Measurements from ENCODE around the gene TMEM190. TPM values are rescaled to one million over a fixed set of nuclear protein-coding genes. Genes with fewer than 3 reads are reported as not detected.

The TMEM190 gene
- polyA plus RNA-seq, 2 donors = not detected

DNA sequence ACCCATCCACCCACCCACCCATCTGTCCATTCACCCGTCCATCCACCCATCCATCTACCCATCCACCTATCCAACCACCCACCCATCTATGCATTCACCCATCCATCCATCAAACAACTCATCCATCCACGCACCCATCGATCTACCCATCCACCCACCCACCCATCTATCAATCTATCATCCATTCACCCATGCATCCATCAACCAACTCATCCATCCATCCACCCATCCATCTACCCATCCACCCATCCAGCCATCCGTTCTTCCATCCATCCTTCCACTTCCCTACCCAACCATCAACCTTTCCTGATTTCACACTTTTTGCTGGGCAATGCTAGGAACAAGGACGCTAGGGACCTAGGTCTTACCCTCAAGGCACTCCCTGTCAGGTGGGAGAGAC, 5.4 kb downstream of the TMEM190 start:
- no peaks in the 10 kb centered on the region for H3K27me3 ChIP-seq (ENCODE audit: control insufficient read depth in 1 of 2, insufficient read depth in 2 of 2, low read length in 2 of 2)
- H3K36me3 ChIP-seq (ENCODE audit: control insufficient read depth in 2 of 2, insufficient read depth in 2 of 2, low read length in 1 of 2) = peaks cover 0 to 2% of the 10 kb centered on the region in 2 donors
- H3K27ac ChIP-seq (ENCODE audit: low read depth in 2 of 2, low read length in 1 of 2) = no peak overlapping the region
- H3K4me1 ChIP-seq (ENCODE audit: control insufficient read depth in 2 of 2, insufficient read depth in 2 of 2, low read length in 1 of 2) = peaks cover 4 to 16% of the 10 kb centered on the region in 2 donors
- WGBS, 2 donors = 98 to 99% methylated on average over 5 of the region's 5 CpGs
- no peaks in the 10 kb centered on the region for H3K9me3 ChIP-seq (ENCODE audit: control insufficient read depth in 2 of 2, insufficient read depth in 1 of 2, low read depth in 1 of 2, low read length in 1 of 2)
- no peak overlapping the region for H3K4me3 ChIP-seq (ENCODE audit: low read depth in 1 of 2, low read length in 2 of 2)

DNA sequence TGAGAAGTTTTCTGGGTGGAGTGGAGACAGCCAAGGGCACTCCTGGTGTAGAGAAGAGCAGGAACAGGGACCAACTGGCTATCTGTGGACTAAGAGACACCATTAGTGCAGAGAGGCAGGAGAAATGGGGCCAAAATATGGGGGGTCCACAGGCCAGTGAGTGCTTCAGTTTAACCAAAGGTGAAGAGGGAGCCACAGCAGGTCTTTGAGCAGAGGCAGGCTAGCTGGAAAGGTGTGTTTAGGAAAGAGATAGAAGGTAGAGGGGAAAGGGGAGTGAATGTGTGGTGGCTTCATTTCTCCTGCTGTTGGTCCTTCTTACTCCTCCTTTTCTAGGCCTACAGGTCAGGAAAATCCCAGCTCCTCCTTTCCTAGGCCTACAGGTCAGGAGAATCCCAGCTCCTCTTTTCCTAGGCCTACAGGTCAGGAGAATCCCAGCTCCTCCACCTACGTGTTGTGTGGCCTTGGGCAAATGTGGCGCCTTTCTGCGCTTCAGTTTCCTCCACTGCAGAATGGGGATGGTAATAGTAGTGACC, 6.0 kb downstream of the TMEM190 start:
- Histone ChIP-seq H3K4me3 (ENCODE audit: low read depth in 1 of 2, low read length in 2 of 2) (no peak overlapping the region), H3K27ac (ENCODE audit: low read depth in 2 of 2, low read length in 1 of 2) (no peak overlapping the region), H3K27me3 (ENCODE audit: control insufficient read depth in 1 of 2, insufficient read depth in 2 of 2, low read length in 2 of 2) (no peaks in the 10 kb centered on the region), H3K9me3 (ENCODE audit: control insufficient read depth in 2 of 2, insufficient read depth in 1 of 2, low read depth in 1 of 2, low read length in 1 of 2) (no peaks in the 10 kb centered on the region), H3K36me3 (ENCODE audit: control insufficient read depth in 2 of 2, insufficient read depth in 2 of 2, low read length in 1 of 2) (peaks cover 3 to 7% of the 10 kb centered on the region in 2 donors), H3K4me1 (ENCODE audit: control insufficient read depth in 2 of 2, insufficient read depth in 2 of 2, low read length in 1 of 2) (peaks cover 8 to 20% of the 10 kb centered on the region in 2 donors)
- 96 to 98% methylated on average over 3 of the region's 3 CpGs for WGBS, 2 donors

- peak overlapping the region; percentile 97 to 98 for H3K27ac ChIP-seq (ENCODE audit: low read depth in 2 of 2, low read length in 1 of 2)
- WGBS, 2 donors = 4 to 7% methylated on average over 47 to 88 of the region's 88 CpGs
- no peaks in the 10 kb centered on the region for H3K9me3 ChIP-seq (ENCODE audit: control insufficient read depth in 2 of 2, insufficient read depth in 1 of 2, low read depth in 1 of 2, low read length in 1 of 2)
- H3K36me3 ChIP-seq (ENCODE audit: control insufficient read depth in 2 of 2, insufficient read depth in 2 of 2, low read length in 1 of 2) = peaks cover 11 to 16% of the 10 kb centered on the region in 2 donors
- H3K4me1 ChIP-seq (ENCODE audit: control insufficient read depth in 2 of 2, insufficient read depth in 2 of 2, low read length in 1 of 2) = peaks cover 11 to 29% of the 10 kb centered on the region in 2 donors
- H3K27me3 ChIP-seq (ENCODE audit: control insufficient read depth in 1 of 2, insufficient read depth in 2 of 2, low read length in 2 of 2) = no peaks in the 10 kb centered on the region
- peak overlapping the region; percentile 63 to 68 for H3K4me3 ChIP-seq (ENCODE audit: low read depth in 1 of 2, low read length in 2 of 2)
These were observed 6.9 kb downstream of the TMEM190 start for GRCh38 chr19:55383279-55384130.

GRCh38 chr19:55384131-55384919, 7.7 kb downstream of the TMEM190 start, which contains the start of gene TMEM238:
Gene TMEM238, minus strand, starts transcription at chr19:55384292. Its CDS starts 33 bp downstream, at chr19:55384259.
- Histone ChIP-seq H3K27ac (ENCODE audit: low read depth in 2 of 2, low read length in 1 of 2) (peak within 1 kb of the TSS; percentile 97 to 98), H3K4me1 (ENCODE audit: control insufficient read depth in 2 of 2, insufficient read depth in 2 of 2, low read length in 1 of 2) (peaks cover 12 to 35% of the 10 kb centered on the region in 2 donors), H3K27me3 (ENCODE audit: control insufficient read depth in 1 of 2, insufficient read depth in 2 of 2, low read length in 2 of 2) (no peaks in the 10 kb centered on the region), H3K36me3 (ENCODE audit: control insufficient read depth in 2 of 2, insufficient read depth in 2 of 2, low read length in 1 of 2) (peaks cover 13 to 24% of the 10 kb centered on the region in 2 donors), H3K9me3 (ENCODE audit: control insufficient read depth in 2 of 2, insufficient read depth in 1 of 2, low read depth in 1 of 2, low read length in 1 of 2) (no peaks in the 10 kb centered on the region), H3K4me3 (ENCODE audit: low read depth in 1 of 2, low read length in 2 of 2) (peak within 1 kb of the TSS; percentile 63 to 68)
- WGBS, 2 donors = 13 to 14% methylated on average over 59 to 72 of the region's 72 CpGs

GRCh38 chr19:55384920-55385723, 8.5 kb downstream of the TMEM190 start:
- peaks cover 14 to 31% of the 10 kb centered on the region in 2 donors for H3K36me3 ChIP-seq (ENCODE audit: control insufficient read depth in 2 of 2, insufficient read depth in 2 of 2, low read length in 1 of 2)
- WGBS, 2 donors = 4 to 6% methylated on average over 34 of the region's 34 CpGs
- H3K9me3 ChIP-seq (ENCODE audit: control insufficient read depth in 2 of 2, insufficient read depth in 1 of 2, low read depth in 1 of 2, low read length in 1 of 2) = no peaks in the 10 kb centered on the region
- peaks cover 17 to 41% of the 10 kb centered on the region in 2 donors for H3K4me1 ChIP-seq (ENCODE audit: control insufficient read depth in 2 of 2, insufficient read depth in 2 of 2, low read length in 1 of 2)
- no peaks in the 10 kb centered on the region for H3K27me3 ChIP-seq (ENCODE audit: control insufficient read depth in 1 of 2, insufficient read depth in 2 of 2, low read length in 2 of 2)
- H3K27ac ChIP-seq (ENCODE audit: low read depth in 2 of 2, low read length in 1 of 2) = peak overlapping the region; percentile 97 to 98
- H3K4me3 ChIP-seq (ENCODE audit: low read depth in 1 of 2, low read length in 2 of 2) = peak overlapping the region; percentile 63 to 68

DNA sequence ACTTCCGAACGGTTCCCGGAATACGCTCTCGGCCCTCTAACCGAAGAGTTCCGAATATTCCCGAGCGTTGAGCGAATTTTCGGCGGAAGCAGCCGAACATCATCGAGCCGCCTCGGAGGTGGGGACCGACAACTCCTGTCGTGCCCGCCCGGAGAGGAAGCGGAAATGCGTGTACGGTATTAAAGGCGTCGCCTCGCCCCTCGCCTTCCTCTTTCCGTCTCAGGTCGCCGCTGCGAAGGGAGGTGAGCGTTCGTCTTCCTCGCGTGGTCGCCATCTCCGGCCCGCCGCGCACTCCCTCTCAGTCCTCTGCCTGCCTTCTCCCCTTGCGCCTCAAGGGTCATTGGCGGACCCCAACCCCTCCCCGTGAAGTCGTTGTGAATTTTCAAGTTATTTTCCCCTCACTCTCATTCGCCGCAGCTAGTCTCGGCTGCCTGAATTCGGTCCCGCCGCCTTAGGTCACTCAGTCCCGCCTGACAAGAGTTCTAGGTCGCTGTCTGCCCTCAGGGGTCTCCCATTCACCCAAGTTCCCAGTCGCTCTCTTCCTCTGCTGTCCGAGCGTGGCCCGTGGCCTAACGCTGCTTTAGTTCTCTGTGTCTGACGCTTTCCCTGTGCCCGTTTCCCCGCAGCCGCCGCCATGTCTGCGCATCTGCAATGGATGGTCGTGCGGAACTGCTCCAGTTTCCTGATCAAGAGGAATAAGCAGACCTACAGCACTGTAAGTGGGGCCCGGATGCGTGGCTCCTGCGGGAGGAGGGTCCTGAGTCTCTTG, 9.3 kb downstream of the TMEM190 start, which contains the start of gene RPL28:
Gene RPL28 (plus strand): TSS at position 209 of the 769 bp plus-strand sequence. CDS start 426 bp downstream, at position 635.
- peaks cover 14 to 31% of the 10 kb centered on the region in 2 donors for H3K36me3 ChIP-seq (ENCODE audit: control insufficient read depth in 2 of 2, insufficient read depth in 2 of 2, low read length in 1 of 2)
- peaks cover 17 to 41% of the 10 kb centered on the region in 2 donors for H3K4me1 ChIP-seq (ENCODE audit: control insufficient read depth in 2 of 2, insufficient read depth in 2 of 2, low read length in 1 of 2)

GRCh38 chr19:55386493-55386971, 9.9 kb downstream of the TMEM190 start:
- Histone ChIP-seq H3K36me3 (ENCODE audit: control insufficient read depth in 2 of 2, insufficient read depth in 2 of 2, low read length in 1 of 2) (peaks cover 14 to 31% of the 10 kb centered on the region in 2 donors), H3K4me1 (ENCODE audit: control insufficient read depth in 2 of 2, insufficient read depth in 2 of 2, low read length in 1 of 2) (peaks cover 17 to 41% of the 10 kb centered on the region in 2 donors), H3K27ac (ENCODE audit: low read depth in 2 of 2, low read length in 1 of 2) (peak overlapping the region; percentile 90 to 91), H3K9me3 (ENCODE audit: control insufficient read depth in 2 of 2, insufficient read depth in 1 of 2, low read depth in 1 of 2, low read length in 1 of 2) (no peaks in the 10 kb centered on the region), H3K4me3 (ENCODE audit: low read depth in 1 of 2, low read length in 2 of 2) (peak overlapping the region; percentile 84 to 87), H3K27me3 (ENCODE audit: control insufficient read depth in 1 of 2, insufficient read depth in 2 of 2, low read length in 2 of 2) (no peaks in the 10 kb centered on the region)
- 2% methylated on average over 33 of the region's 33 CpGs for WGBS, 2 donors

More for the DNA sequence above, 9.3 kb downstream of the TMEM190 start, which contains the start of gene RPL28:
- peak within 1 kb of the TSS; percentile 84 to 87 for H3K4me3 ChIP-seq (ENCODE audit: low read depth in 1 of 2, low read length in 2 of 2)
- H3K9me3 ChIP-seq (ENCODE audit: control insufficient read depth in 2 of 2, insufficient read depth in 1 of 2, low read depth in 1 of 2, low read length in 1 of 2) = no peaks in the 10 kb centered on the region
- H3K27ac ChIP-seq (ENCODE audit: low read depth in 2 of 2, low read length in 1 of 2) = peak within 1 kb of the TSS; percentile 97 to 98
- H3K27me3 ChIP-seq (ENCODE audit: control insufficient read depth in 1 of 2, insufficient read depth in 2 of 2, low read length in 2 of 2) = no peaks in the 10 kb centered on the region
- WGBS, 2 donors = 0% methylated on average over 63 to 68 of the region's 68 CpGs

DNA sequence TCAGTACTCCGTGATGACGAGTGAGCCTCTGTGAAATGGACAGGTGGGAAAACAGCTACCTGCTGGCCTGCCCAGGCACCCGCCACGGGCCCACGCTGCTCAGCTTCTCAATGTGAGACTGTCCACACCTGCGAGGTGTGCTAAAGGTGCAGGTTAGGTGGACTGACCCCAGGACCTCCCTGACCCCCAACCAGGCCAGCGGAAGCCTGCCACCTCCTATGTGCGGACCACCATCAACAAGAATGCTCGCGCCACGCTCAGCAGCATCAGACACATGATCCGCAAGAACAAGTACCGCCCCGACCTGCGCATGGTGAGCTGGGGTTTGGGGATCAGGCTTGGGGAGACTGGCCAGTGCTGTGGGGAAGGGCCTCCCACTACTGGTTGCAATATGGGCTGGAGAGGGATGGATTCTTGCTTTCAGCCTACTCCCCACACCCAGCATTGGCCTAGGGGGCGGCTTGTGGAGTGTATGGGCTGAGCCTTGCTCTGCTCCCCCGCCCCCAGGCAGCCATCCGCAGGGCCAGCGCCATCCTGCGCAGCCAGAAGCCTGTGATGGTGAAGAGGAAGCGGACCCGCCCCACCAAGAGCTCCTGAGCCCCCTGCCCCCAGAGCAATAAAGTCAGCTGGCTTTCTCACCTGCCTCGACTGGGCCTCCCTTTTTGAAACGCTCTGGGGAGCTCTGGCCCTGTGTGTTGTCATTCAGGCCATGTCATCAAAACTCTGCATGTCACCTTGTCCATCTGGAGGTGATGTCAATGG, 11.3 kb downstream of the TMEM190 start:
- H3K4me3 ChIP-seq (ENCODE audit: low read depth in 1 of 2, low read length in 2 of 2) = peak overlapping the region; percentile 84 to 87
- 73 to 75% methylated on average over 24 of the region's 24 CpGs for WGBS, 2 donors
- H3K27ac ChIP-seq (ENCODE audit: low read depth in 2 of 2, low read length in 1 of 2) = peak overlapping the region in 1 of 2 donors; percentile 20
- H3K9me3 ChIP-seq (ENCODE audit: control insufficient read depth in 2 of 2, insufficient read depth in 1 of 2, low read depth in 1 of 2, low read length in 1 of 2) = no peaks in the 10 kb centered on the region
- H3K27me3 ChIP-seq (ENCODE audit: control insufficient read depth in 1 of 2, insufficient read depth in 2 of 2, low read length in 2 of 2) = no peaks in the 10 kb centered on the region
- H3K36me3 ChIP-seq (ENCODE audit: control insufficient read depth in 2 of 2, insufficient read depth in 2 of 2, low read length in 1 of 2) = peaks cover 14 to 31% of the 10 kb centered on the region in 2 donors
- H3K4me1 ChIP-seq (ENCODE audit: control insufficient read depth in 2 of 2, insufficient read depth in 2 of 2, low read length in 1 of 2) = peaks cover 17 to 36% of the 10 kb centered on the region in 2 donors
